Activated CD4-positive, alpha-beta memory T cell treated with anti-CD3 and anti-CD28 coated beads, Interleukin-2, amount 10 ng/mL, durations not matched to agents 7 days and 5 days (primary cell): Measurements from ENCODE around the gene SYPL1. TPM values are rescaled to one million over a fixed set of nuclear protein-coding genes. Genes with fewer than 3 reads are reported as not detected.
"Not testable (repeated sequence)": the region's sequence is repeated elsewhere in the genome, so short reads cannot be mapped to it uniquely, and the experiment has no call there.

Experiments
- CTCF ChIA-PET: fragments of 350-600 bp; sonication (Branson Sonifier 250); formaldehyde crosslinking; loops from one replicate; lab custom pipeline; 2021; ENCODE audit warnings: antibody characterized with exemption, inconsistent platforms; lab: Charles Lee
- POLR2A ChIA-PET: fragments of 350-600 bp; sonication (Branson Sonifier 250); formaldehyde crosslinking; loops from one replicate; lab custom pipeline; 2021; ENCODE audit warnings: antibody characterized with exemption; lab: Charles Lee
- DNase-seq: peaks from one replicate; pipeline ENCODE4 v3.0.0-alpha.2; 2020
- H3K27ac Mint-ChIP-seq: one replicate; pipeline ENCODE4 v1.8.0; 2021; ENCODE audit warnings: mild to moderate bottlenecking, mixed read lengths
- H3K27me3 Mint-ChIP-seq: one replicate; pipeline ENCODE4 v1.8.0; 2021; ENCODE audit warnings: mixed read lengths
- H3K36me3 Mint-ChIP-seq: one replicate; pipeline ENCODE4 v1.8.0; 2021; ENCODE audit warnings: low read depth, mixed read lengths
- H3K4me1 Mint-ChIP-seq: one replicate; pipeline ENCODE4 v1.8.0; 2021; ENCODE audit warnings: mixed read lengths
- H3K4me3 Mint-ChIP-seq: one replicate; pipeline ENCODE4 v1.8.0; 2021; ENCODE audit warnings: mild to moderate bottlenecking, mixed read lengths
- H3K9me3 Mint-ChIP-seq: one replicate; pipeline ENCODE4 v1.8.0; 2021; ENCODE audit warnings: mixed read lengths
- total RNA-seq, 2 experiments: library from RNA; stranded (reverse); gene quantifications; one replicate each; pipeline ENCODE4 v1.2.3, GENCODE V29; 2021

The SYPL1 gene
- total RNA-seq, 2 experiments from 2014 or later, result 37.5 to 38.8 TPM

DNA sequence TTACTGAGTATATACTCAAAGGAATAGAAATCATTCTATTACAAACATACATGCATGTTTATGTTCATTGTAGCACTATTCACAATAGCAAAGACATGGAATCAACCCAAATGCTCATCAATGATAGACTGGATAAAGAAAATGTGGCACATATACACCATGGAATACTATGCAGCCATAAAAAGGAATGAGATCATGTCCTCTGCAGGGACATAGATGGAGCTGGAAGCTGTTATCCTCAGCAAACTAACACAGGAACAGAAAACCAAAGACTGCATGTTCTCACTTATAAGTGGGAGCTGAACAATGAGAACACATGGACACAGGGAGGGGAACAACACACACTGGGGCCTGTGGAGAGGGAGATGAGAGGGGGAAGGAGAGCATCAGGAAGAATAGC lies 26.1 kb upstream of the SYPL1 start:
- H3K4me1 Mint-ChIP-seq, H3K4me3 Mint-ChIP-seq, POLR2A ChIA-PET, H3K9me3 Mint-ChIP-seq, H3K27ac Mint-ChIP-seq, H3K36me3 Mint-ChIP-seq, DNase-seq: not testable (repeated sequence)
- CTCF ChIA-PET, result interaction anchor here (1.3 kb wide), 1 partner anchor 16 kb away, joined by 3 read pairs; no protein-coding TSS in a partner anchor
- peaks cover 33% of the 10 kb centered on the region for H3K27me3 Mint-ChIP-seq

DNA sequence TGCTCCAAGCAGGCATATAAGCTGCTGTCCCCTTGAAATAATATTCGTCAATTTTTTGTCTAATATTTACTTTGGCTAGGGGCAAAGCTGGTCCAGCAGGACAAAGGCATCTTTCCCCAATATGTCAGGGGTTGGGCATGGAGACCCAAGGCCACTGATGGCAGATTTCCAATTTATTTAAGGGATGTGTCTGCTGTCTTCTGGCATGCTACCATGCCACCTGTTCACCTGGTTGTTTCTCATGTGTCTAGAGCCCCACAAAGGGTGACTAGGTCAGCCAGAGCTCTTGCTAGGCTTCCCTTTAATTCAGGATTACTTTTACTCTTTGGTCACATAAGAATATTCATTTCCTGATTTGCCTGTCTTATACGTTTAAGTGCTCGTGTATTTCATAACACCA lies 22.1 kb upstream of the SYPL1 start:
- DNase-seq, result no peak
- POLR2A ChIA-PET, result interaction anchor here (0.7 kb wide), 1 partner anchor 22 kb away, joined by 3 read pairs; the partner anchor contains the start of gene SYPL1
- H3K9me3 Mint-ChIP-seq, result no peaks in the 10 kb centered on the region
- no peaks in the 10 kb centered on the region for H3K4me1 Mint-ChIP-seq
- no peak overlapping the region for H3K4me3 Mint-ChIP-seq
- CTCF ChIA-PET, result interaction anchor here (0.7 to 1.2 kb wide), 2 partner anchors 20 to 77 kb away, joined by 3 to 4 read pairs; no protein-coding TSS in a partner anchor
- H3K27ac Mint-ChIP-seq, result no peak overlapping the region
- peaks cover 41% of the 10 kb centered on the region for H3K27me3 Mint-ChIP-seq
- no peaks in the 10 kb centered on the region for H3K36me3 Mint-ChIP-seq

DNA sequence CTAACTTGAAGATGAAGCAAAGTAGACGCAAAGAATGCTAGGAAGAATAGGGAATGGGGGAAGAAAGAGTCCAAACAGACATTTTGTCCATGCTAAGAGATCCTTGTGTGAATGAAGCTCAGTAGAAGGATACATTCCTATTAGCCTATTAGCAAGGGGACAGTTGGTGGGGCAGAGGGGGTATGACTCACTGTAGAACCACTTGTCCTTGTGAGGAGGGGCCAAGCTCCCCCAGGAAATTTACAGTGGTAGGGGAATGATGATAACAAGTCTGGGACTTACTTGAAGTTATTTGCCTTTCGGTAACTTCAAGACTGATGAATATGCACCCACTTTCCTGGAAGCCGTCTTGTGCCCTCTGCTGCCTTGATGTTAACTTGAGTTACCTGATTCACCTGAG lies 17.2 kb upstream of the SYPL1 start:
- Mint-ChIP-seq H3K9me3 (no peaks in the 10 kb centered on the region), H3K4me1 (peaks cover 11% of the 10 kb centered on the region), H3K4me3 (no peak overlapping the region), H3K27me3 (peaks cover 32% of the 10 kb centered on the region), H3K36me3 (no peaks in the 10 kb centered on the region), H3K27ac (no peak overlapping the region)
- ChIA-PET CTCF (no interaction called here), POLR2A (no interaction called here)
- DNase-seq, result no peak

DNA sequence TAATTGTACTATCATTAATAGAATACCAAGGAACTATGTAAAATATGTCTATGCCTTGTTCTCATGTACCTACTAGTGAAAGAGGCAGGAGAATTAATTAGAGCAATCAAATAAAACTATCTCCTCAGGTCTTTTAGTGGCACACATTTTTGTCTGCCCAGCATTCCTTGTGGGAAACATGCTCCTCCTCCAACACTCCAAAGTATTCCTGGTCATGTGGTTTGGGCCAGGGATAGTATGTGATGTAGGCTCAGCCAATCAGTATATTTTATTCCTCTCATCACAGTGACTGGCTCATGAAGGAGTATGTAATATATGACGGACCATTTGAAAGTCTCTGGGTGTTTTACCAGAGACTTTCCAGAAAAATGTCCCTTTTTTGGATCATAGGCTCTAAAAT lies 16.7 kb upstream of the SYPL1 start:
- Mint-ChIP-seq H3K27ac (no peak overlapping the region), H3K9me3 (no peaks in the 10 kb centered on the region), H3K4me3 (no peak overlapping the region), H3K27me3 (peaks cover 33% of the 10 kb centered on the region), H3K4me1 (peaks cover 11% of the 10 kb centered on the region), H3K36me3 (no peaks in the 10 kb centered on the region)
- CTCF ChIA-PET, result no interaction called here
- POLR2A ChIA-PET, result no interaction called here
- DNase-seq, result no peak

DNA sequence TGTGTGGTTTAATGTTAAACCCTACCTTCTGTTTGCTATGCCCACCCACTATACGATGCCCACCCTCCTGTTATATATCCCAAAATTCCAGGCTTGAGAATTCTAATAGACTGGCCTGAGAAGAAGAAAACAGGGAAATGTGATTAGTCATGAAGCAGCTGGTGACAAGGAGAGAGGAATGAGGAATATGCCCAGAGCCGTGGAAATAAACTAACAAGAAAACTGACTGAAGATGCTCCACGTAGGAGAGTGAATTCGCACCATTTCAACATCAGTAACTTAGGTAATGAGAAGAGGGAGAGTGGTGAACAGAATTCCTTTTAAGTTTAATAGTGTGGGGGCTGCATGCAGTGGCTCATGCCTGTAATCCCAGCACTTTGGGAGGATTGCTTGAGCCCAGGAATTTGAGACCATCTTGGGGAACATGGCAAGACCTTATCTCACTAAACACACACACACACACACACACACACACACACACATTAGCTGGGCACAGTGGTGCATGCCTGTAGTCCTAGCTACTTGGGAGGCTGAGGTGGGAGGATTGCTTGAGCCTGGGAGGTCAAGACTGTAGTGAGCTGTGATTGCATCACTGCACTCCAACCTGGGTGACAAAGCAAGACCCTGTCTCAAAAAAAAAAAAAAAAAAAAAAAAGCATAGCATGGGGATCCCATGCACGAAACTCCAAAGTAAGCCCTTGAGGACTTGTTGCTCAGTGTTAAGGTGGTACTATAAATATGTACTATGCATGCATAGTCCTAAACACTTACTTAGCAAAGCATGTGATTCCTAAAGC lies 16.1 kb upstream of the SYPL1 start:
- Mint-ChIP-seq H3K36me3 (no peaks in the 10 kb centered on the region), H3K4me1 (peaks cover 11% of the 10 kb centered on the region), H3K27ac (no peak overlapping the region), H3K9me3 (no peaks in the 10 kb centered on the region), H3K4me3 (no peak overlapping the region), H3K27me3 (peaks cover 30% of the 10 kb centered on the region)
- CTCF ChIA-PET, result no interaction called here
- POLR2A ChIA-PET, result no interaction called here
- no peak for DNase-seq

DNA sequence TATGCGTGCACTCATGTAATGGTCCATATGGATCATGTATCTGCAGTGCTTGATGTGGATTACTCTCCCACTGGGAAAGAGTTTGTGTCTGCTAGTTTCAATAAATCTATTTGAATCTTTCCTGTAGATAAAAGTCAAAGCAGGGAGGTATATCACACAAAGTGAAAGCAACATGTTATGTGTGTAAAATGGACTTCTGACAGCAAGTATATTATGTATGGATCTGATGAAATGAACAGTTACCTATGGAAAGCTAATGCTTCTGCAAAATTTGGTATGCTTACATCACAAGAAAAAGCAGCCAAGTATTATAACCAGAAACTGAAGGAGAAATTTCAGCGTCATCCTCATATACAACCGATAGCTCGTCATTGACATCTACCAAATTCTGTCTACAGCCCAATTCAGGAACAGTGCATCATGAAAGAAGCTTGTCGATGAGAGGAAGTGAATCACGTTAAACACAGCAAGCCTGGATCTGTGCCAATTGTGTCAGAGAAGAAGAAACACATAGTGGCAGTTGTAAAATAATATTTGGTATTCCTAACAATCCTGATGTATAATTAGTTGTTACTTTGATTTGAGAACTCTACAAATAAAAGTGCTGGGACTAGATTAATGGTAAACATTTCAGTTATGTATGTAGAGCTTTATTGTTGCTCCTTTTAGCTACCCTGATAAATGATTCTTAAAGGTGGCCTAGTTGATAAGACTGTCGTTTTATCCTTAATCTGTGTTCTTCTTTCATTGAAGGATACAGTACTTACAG lies 14.2 kb upstream of the SYPL1 start:
- Mint-ChIP-seq H3K9me3 (no peaks in the 10 kb centered on the region), H3K36me3 (no peaks in the 10 kb centered on the region), H3K27me3 (peaks cover 30% of the 10 kb centered on the region), H3K4me1 (peaks cover 11% of the 10 kb centered on the region), H3K27ac (peak overlapping the region; percentile 1), H3K4me3 (peak overlapping the region; percentile 42)
- CTCF ChIA-PET, result interaction anchor here (0.6 to 1.9 kb wide), 5 partner anchors 24 to 332 kb away, joined by 3 to 10 read pairs (median 3); no protein-coding TSS in a partner anchor
- POLR2A ChIA-PET, result interaction anchor here (0.6 to 1.7 kb wide), 3 partner anchors 10 to 58 kb away, joined by 3 to 14 read pairs (median 3); partner anchors contain the start of gene SYPL1
- peak; percentile 29 for DNase-seq

DNA sequence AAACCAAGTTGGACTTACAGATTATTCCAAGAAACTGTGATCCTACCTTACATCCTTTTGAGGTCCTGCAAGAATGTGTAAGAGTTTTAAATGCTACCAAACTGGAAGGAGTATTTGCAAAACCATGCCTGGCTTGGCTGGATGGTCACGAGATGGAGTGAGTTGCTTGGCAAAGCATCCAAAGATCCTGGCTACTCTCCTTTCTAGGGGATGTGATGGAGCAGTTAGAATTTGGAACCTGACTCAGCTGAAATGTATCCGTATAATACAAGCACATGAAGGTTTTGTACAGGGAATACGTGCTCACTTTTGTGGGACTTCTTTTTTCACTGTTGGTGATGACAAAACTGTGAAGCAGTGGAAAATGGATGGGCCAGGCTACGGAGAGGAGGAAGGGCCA lies 13.3 kb upstream of the SYPL1 start:
- Mint-ChIP-seq H3K27me3 (peaks cover 22% of the 10 kb centered on the region), H3K4me1 (peaks cover 11% of the 10 kb centered on the region), H3K27ac (no peak overlapping the region), H3K36me3 (no peaks in the 10 kb centered on the region), H3K9me3 (no peaks in the 10 kb centered on the region), H3K4me3 (no peak overlapping the region)
- ChIA-PET POLR2A (interaction anchor here (1.5 to 1.7 kb wide), 2 partner anchors 9 to 13 kb away, joined by 3 to 14 read pairs; partner anchors contain the start of gene SYPL1), CTCF (interaction anchor here (0.5 to 1.9 kb wide), 3 partner anchors 28 to 336 kb away, joined by 3 to 10 read pairs (median 3); no protein-coding TSS in a partner anchor)
- no peak for DNase-seq

DNA sequence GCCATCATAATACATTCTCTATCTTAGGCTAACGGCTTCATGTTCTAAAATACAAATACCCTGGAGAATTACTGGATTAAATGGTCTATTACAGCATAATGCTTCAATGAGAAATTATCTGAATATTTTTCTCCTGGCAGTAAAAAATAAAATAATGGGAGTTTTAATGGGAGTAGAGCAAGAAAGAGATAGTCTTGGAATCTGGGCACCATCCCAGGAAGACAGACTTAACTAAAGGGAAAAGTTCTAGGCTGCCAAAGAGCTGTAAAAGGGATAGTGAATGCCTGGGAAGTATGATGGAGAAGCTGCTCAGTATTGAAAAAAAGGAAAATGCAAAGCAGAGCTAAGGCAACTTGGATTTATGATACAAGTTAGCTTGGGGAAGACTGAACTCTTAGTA lies 12.1 kb upstream of the SYPL1 start:
- Mint-ChIP-seq H3K4me1 (peaks cover 11% of the 10 kb centered on the region), H3K4me3 (no peak overlapping the region)
- POLR2A ChIA-PET, result no interaction called here

DNA sequence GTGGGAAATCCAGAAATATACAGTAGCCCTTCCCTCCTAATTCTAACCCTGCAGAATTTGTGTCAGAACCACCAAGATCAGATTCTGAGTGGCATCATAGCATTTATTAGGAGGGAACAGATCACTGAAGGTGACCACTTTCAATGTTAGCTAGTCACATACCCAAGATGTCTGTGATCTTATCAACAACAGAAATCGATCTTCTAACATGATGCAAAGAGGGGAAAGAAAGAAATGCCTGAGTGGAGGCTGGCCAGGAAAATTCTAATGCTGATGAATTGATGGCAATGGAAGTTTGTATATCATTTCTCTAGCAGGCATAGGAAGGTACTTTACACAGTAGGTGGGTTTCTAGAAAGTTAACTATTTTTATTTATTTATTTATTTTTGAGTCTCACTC lies 10.6 kb upstream of the SYPL1 start:
- Mint-ChIP-seq H3K27me3 (peaks cover 10% of the 10 kb centered on the region), H3K4me3 (no peak overlapping the region), H3K27ac (no peak overlapping the region), H3K36me3 (no peaks in the 10 kb centered on the region), H3K4me1 (peaks cover 11% of the 10 kb centered on the region), H3K9me3 (no peaks in the 10 kb centered on the region)
- ChIA-PET POLR2A (no interaction called here), CTCF (no interaction called here)
- no peak for DNase-seq

More for the DNA sequence above, 12.1 kb upstream of the SYPL1 start:
- CTCF ChIA-PET, result interaction anchor here (0.8 kb wide), 1 partner anchor 66 kb away, joined by 3 read pairs; no protein-coding TSS in a partner anchor
- Mint-ChIP-seq H3K27me3 (peaks cover 15% of the 10 kb centered on the region), H3K36me3 (no peaks in the 10 kb centered on the region), H3K9me3 (no peaks in the 10 kb centered on the region), H3K27ac (no peak overlapping the region)
- DNase-seq, result no peak

DNA sequence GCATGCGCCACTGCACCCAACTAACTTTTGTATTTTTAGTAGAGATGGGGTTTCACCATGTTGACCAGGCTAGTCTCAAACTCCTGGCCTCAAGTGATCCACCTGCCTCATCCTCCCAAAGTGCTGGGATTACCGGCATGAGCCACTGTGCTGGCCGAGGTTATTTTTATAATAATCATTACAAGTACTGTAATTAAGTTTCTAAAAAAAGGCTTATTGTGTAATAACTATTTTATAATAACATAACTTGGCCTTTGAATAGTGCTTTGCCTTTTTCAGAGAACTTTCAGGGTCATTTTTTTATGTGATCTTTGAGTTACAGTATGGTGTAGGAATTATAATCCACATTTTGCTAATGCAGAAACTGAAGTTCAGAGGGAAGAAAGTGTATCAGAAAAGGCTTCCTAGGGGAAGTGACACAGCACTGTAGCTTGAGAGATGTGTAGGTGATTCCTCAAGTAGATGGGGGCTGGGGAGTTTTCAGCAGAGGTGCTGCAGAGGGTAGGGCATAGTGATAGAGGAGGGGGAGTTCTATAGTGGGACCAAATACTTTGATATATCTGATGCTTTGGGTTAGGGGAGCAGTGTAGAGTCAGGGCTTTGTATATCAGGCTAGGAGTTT lies 9.2 kb upstream of the SYPL1 start:
- Mint-ChIP-seq H3K4me3 (no peak overlapping the region), H3K9me3 (no peaks in the 10 kb centered on the region), H3K27me3 (peaks cover 10% of the 10 kb centered on the region), H3K4me1 (peaks cover 5% of the 10 kb centered on the region), H3K36me3 (no peaks in the 10 kb centered on the region), H3K27ac (no peak overlapping the region)
- DNase-seq, result no peak
- CTCF ChIA-PET, result interaction anchor here (1.5 kb wide), 1 partner anchor 32 kb away, joined by 3 read pairs; no protein-coding TSS in a partner anchor
- POLR2A ChIA-PET, result no interaction called here

DNA sequence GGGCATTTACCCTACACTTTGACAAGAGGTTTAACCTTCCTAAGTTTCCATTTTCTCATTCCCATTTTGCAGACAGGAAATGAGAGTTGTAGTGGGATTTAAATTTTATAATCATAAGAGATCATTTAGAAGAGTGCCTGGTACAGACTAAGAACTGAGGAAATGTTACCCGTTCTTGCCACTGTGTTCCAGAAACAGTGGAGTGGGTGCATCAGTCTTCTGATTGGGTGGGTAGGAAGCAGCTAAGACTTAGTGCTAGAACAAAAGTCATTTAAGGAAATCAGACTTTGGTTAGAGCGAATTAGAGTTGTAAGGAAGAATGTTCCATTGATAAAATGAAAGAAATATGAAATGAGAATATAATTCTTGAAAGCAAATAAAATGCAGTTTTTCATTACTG lies 8.4 kb upstream of the SYPL1 start:
- ChIA-PET CTCF (no interaction called here), POLR2A (no interaction called here)
- Mint-ChIP-seq H3K4me1 (peaks cover 3% of the 10 kb centered on the region), H3K27me3 (peaks cover 10% of the 10 kb centered on the region), H3K4me3 (no peak overlapping the region), H3K9me3 (no peaks in the 10 kb centered on the region), H3K27ac (no peak overlapping the region), H3K36me3 (no peaks in the 10 kb centered on the region)
- no peak for DNase-seq

DNA sequence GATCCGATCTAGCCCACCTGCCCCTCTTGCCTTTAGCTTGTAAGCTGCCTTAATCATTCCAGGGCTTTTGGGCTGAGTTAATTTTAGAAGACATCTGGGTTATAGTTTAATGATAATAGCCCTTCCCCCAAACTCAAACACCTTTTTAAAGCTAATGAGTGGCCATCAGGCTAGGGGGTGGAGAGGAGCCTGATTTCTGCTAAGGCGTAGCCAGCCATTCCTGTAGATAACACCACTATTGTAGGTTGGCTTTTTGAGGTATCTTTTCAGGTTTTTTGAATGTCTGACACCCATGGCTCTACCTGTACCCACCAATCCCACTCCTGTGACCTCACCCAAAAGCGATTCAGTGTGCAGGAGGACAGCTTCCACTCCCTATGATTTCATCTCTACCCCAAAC lies 7.6 kb upstream of the SYPL1 start:
- Mint-ChIP-seq H3K4me1 (peaks cover 3% of the 10 kb centered on the region), H3K4me3 (no peak overlapping the region), H3K27ac (no peak overlapping the region), H3K36me3 (no peaks in the 10 kb centered on the region), H3K27me3 (peaks cover 10% of the 10 kb centered on the region), H3K9me3 (no peaks in the 10 kb centered on the region)
- ChIA-PET CTCF (interaction anchor here (0.8 kb wide), 1 partner anchor 48 kb away, joined by 4 read pairs; no protein-coding TSS in a partner anchor), POLR2A (no interaction called here)
- DNase-seq, result no peak
